ENCODE results near the gene GALNT12.

Gene GALNT12

GRCh38 chr9:98894761-98895160 lies 87.3 kb downstream of the GALNT12 start:
- H3K9ac ChIP-seq (ENCODE audit: low read length): no peak overlapping the region
- no peaks in the 10 kb centered on the region for H3K36me3 ChIP-seq (ENCODE audit: control insufficient read depth, insufficient read depth, low read length)
- H3K4me3 ChIP-seq (ENCODE audit: low read length): no peak overlapping the region
- H3K27me3 ChIP-seq (ENCODE audit: control insufficient read depth, insufficient read depth, low read length): no peaks in the 10 kb centered on the region
- no peaks in the 10 kb centered on the region for H3K4me1 ChIP-seq (ENCODE audit: control insufficient read depth, insufficient read depth, low read length)
- H3K9me3 ChIP-seq (ENCODE audit: control insufficient read depth, low read length): no peaks in the 10 kb centered on the region

- Histone ChIP-seq H3K27me3 (ENCODE audit: control insufficient read depth, insufficient read depth, low read length) (no peaks in the 10 kb centered on the region), H3K9me3 (ENCODE audit: control insufficient read depth, low read length) (no peaks in the 10 kb centered on the region), H3K4me1 (ENCODE audit: control insufficient read depth, insufficient read depth, low read length) (no peaks in the 10 kb centered on the region), H3K36me3 (ENCODE audit: control insufficient read depth, insufficient read depth, low read length) (no peaks in the 10 kb centered on the region), H3K9ac (ENCODE audit: low read length) (no peak overlapping the region), H3K4me3 (ENCODE audit: low read length) (no peak overlapping the region)
These were observed 89.2 kb downstream of the GALNT12 start for GRCh38 chr9:98896632-98897031.

- Histone ChIP-seq H3K4me3 (ENCODE audit: low read length) (no peak overlapping the region), H3K36me3 (ENCODE audit: control insufficient read depth, insufficient read depth, low read length) (no peaks in the 10 kb centered on the region), H3K27me3 (ENCODE audit: control insufficient read depth, insufficient read depth, low read length) (no peaks in the 10 kb centered on the region), H3K9ac (ENCODE audit: low read length) (no peak overlapping the region), H3K4me1 (ENCODE audit: control insufficient read depth, insufficient read depth, low read length) (no peaks in the 10 kb centered on the region), H3K9me3 (ENCODE audit: control insufficient read depth, low read length) (no peaks in the 10 kb centered on the region)
These were observed 90.3 kb downstream of the GALNT12 start for GRCh38 chr9:98897745-98898144.

GRCh38 chr9:98899408-98900056 lies 92.1 kb downstream of the GALNT12 start:
- H3K9ac ChIP-seq (ENCODE audit: low read length): no peak overlapping the region
- H3K4me1 ChIP-seq (ENCODE audit: control insufficient read depth, insufficient read depth, low read length): no peaks in the 10 kb centered on the region
- H3K27me3 ChIP-seq (ENCODE audit: control insufficient read depth, insufficient read depth, low read length): no peaks in the 10 kb centered on the region
- H3K36me3 ChIP-seq (ENCODE audit: control insufficient read depth, insufficient read depth, low read length): no peaks in the 10 kb centered on the region
- no peaks in the 10 kb centered on the region for H3K9me3 ChIP-seq (ENCODE audit: control insufficient read depth, low read length)
- H3K4me3 ChIP-seq (ENCODE audit: low read length): no peak overlapping the region
